Prostate gland (tissue), 2 donors: ENCODE data around the gene ARSI.

Experiments used
- CTCF ChIP-seq, 4 experiments: fragments of 200-600 bp in 2 of 4; fragments of 450-650 bp in 2 of 4; sonication (generic) in 2 of 4; IDR thresholded peaks; 1 replicate in 3 of 4; 2 replicates in 1 of 4; pipeline ENCODE4 v1.5.1; 2016 to 2019; ENCODE audit warnings: antibody characterized with exemption in 4 of 4, mild to moderate bottlenecking in 2 of 4, moderate library complexity in 2 of 4
- POLR2A ChIP-seq: fragments of 450-650 bp; IDR thresholded peaks from one replicate; pipeline ENCODE4 v1.6.1; 2016; ENCODE audit warnings: antibody characterized with exemption, mild to moderate bottlenecking
- POLR2AphosphoS5 ChIP-seq: sonication (generic); formaldehyde crosslinking; IDR thresholded peaks from one replicate; pipeline ENCODE4 v1.6.1; 2017; ENCODE audit warnings: antibody characterized with exemption

- TF ChIP-seq CTCF (IDR thresholded peaks at IDR 0.05) (no peak), POLR2A (no peak), POLR2AphosphoS5 (no peak)
Observed at GRCh38 chr5:150349681-150350275, 47.1 kb upstream of the ARSI start.
